ENCODE data around the gene THAP4. TPM values are rescaled to one million over a fixed set of nuclear protein-coding genes. Genes with fewer than 3 reads are reported as not detected.

The THAP4 gene
- total and polyA plus RNA-seq, 2 experiments from 2014 or later = 62.9 to 80.4 TPM

GRCh38 chr2:241672243-241673188 is 35.6 kb upstream of the THAP4 start (continued):
- TF ChIP-seq EZH2 (IDR thresholded peaks at IDR 0.05; ENCODE audit: low read depth, unreplicated experiment) = no peak

- Histone ChIP-seq H2AFZ (no peak overlapping the region), H3F3A (replicated peaks; ENCODE audit: low read depth) (no peaks in the 10 kb centered on the region; the same call in none of the 2 replicates), H3K79me2 (replicated peaks; ENCODE audit: insufficient read depth) (no peaks in the 10 kb centered on the region), H3K4me1 (ENCODE audit: insufficient read depth) (no peaks in the 10 kb centered on the region), H3K36me3 (ENCODE audit: insufficient read depth) (peaks cover 4% of the 10 kb centered on the region; the same call in 1 of the 2 replicates), H3K4me2 (no peak overlapping the region), H4K20me1 (replicated peaks; ENCODE audit: insufficient read depth) (no peaks in the 10 kb centered on the region; the same call in 1 of the 2 replicates), H3K4me3 (no peak overlapping the region), H3K9me2 (ENCODE audit: insufficient read depth) (no peaks in the 10 kb centered on the region), H3K27me3 (ENCODE audit: insufficient read depth) (no peaks in the 10 kb centered on the region), H3K27ac (ENCODE audit: low read depth) (no peak overlapping the region)
- H3K27ac Mint-ChIP-seq = no peak overlapping the region
- DNase-seq (ENCODE audit: low spot score) (no peak), ATAC-seq (no peak)
- peaks cover 48% of the 10 kb centered on the region for H3K36me3 Mint-ChIP-seq (ENCODE audit: low read depth)
- H3K27me3 Mint-ChIP-seq (ENCODE audit: insufficient read depth, low read depth, poor library complexity) = peaks cover 8% of the 10 kb centered on the region
- peaks cover 7% of the 10 kb centered on the region; the same call in 2 of the 3 replicates for H3K4me1 Mint-ChIP-seq
- H3K4me3 Mint-ChIP-seq = no peak overlapping the region
- no peaks in the 10 kb centered on the region for H3K9me3 Mint-ChIP-seq
- TF ChIP-seq POLR2AphosphoS5 (IDR thresholded peaks at IDR 0.05; ENCODE audit: low read depth) (no peak), ZNF114 (CRISPR knock-in tag; IDR thresholded peaks at IDR 0.05) (no peak), EZH2phosphoT487 (IDR thresholded peaks at IDR 0.05; ENCODE audit: unreplicated experiment) (no peak), CREB1 (CRISPR knock-in tag; IDR thresholded peaks at IDR 0.05; ENCODE audit: low read depth) (no peak), NANOG (IDR thresholded peaks at IDR 0.05; ENCODE audit: borderline replicate concordance) (no peak), STAT1 (IDR thresholded peaks at IDR 0.05; ENCODE audit: unreplicated experiment) (no peak), EZH2 (IDR thresholded peaks at IDR 0.05; ENCODE audit: low read depth, unreplicated experiment) (no peak), JUNB (IDR thresholded peaks at IDR 0.05; ENCODE audit: unreplicated experiment) (no peak), REST (IDR thresholded peaks at IDR 0.05; ENCODE audit: unreplicated experiment) (no peak), ZNF331 (CRISPR knock-in tag; IDR thresholded peaks at IDR 0.05; ENCODE audit: low read depth) (no peak)
- TF ChIP-seq, protein P1, sequence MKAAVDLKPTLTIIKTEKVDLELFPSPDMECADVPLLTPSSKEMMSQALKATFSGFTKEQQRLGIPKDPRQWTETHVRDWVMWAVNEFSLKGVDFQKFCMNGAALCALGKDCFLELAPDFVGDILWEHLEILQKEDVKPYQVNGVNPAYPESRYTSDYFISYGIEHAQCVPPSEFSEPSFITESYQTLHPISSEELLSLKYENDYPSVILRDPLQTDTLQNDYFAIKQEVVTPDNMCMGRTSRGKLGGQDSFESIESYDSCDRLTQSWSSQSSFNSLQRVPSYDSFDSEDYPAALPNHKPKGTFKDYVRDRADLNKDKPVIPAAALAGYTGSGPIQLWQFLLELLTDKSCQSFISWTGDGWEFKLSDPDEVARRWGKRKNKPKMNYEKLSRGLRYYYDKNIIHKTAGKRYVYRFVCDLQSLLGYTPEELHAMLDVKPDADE (IDR thresholded peaks at IDR 0.05) = no peak
- TF ChIP-seq, protein P2, sequence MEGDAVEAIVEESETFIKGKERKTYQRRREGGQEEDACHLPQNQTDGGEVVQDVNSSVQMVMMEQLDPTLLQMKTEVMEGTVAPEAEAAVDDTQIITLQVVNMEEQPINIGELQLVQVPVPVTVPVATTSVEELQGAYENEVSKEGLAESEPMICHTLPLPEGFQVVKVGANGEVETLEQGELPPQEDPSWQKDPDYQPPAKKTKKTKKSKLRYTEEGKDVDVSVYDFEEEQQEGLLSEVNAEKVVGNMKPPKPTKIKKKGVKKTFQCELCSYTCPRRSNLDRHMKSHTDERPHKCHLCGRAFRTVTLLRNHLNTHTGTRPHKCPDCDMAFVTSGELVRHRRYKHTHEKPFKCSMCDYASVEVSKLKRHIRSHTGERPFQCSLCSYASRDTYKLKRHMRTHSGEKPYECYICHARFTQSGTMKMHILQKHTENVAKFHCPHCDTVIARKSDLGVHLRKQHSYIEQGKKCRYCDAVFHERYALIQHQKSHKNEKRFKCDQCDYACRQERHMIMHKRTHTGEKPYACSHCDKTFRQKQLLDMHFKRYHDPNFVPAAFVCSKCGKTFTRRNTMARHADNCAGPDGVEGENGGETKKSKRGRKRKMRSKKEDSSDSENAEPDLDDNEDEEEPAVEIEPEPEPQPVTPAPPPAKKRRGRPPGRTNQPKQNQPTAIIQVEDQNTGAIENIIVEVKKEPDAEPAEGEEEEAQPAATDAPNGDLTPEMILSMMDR (conservative IDR thresholded peaks at IDR 0.05; ENCODE audit: low read depth in 2 of 2) = no peak
These were observed 34.7 kb upstream of the THAP4 start for GRCh38 chr2:241671457-241672240.
